Measurements from ENCODE around the gene IMMP2L. TPM values are rescaled to one million over a fixed set of nuclear protein-coding genes. Genes with fewer than 3 reads are reported as not detected.

The IMMP2L gene
- total RNA-seq, 2 donors from 2014 or later = 21.7 to 27.5 TPM

- peaks cover 0 to 2% of the 10 kb centered on the region in 2 donors for H3K9me3 Mint-ChIP-seq
- peaks cover 46% of the 10 kb centered on the region for H3K4me1 Mint-ChIP-seq (ENCODE audit: low read depth)
- ATAC-seq (replicated peaks in 1 of 2) (peak; percentile 96 to 97), DNase-seq (peak; percentile 73 to 78)
- peak overlapping the region; percentile 82 to 91 for H3K4me3 Mint-ChIP-seq
- no peaks in the 10 kb centered on the region for H3K27me3 Mint-ChIP-seq (ENCODE audit: low read depth)
- no peaks in the 10 kb centered on the region for H3K36me3 Mint-ChIP-seq (ENCODE audit: insufficient read depth in 2 of 2)
- peak overlapping the region; percentile 98 for H3K27ac Mint-ChIP-seq
Observed at GRCh38 chr7:111138193-111138569, 424.1 kb downstream of the IMMP2L start.

- Mint-ChIP-seq H3K36me3 (ENCODE audit: insufficient read depth in 2 of 2) (no peaks in the 10 kb centered on the region), H3K9me3 (peaks cover 0 to 2% of the 10 kb centered on the region in 2 donors), H3K4me1 (ENCODE audit: low read depth) (peaks cover 46% of the 10 kb centered on the region), H3K27me3 (ENCODE audit: low read depth) (no peaks in the 10 kb centered on the region), H3K27ac (peak overlapping the region; percentile 98), H3K4me3 (peak overlapping the region; percentile 82 to 91)
- ATAC-seq (replicated peaks in 1 of 2) (peak; percentile 84 to 87), DNase-seq (peak; percentile 45 to 49)
Observed at GRCh38 chr7:111137296-111138192, 424.7 kb downstream of the IMMP2L start.

GRCh38 chr7:111132833-111133232 lies 429.5 kb downstream of the IMMP2L start:
- no peak for DNase-seq
- H3K4me3 Mint-ChIP-seq = no peak overlapping the region

GRCh38 chr7:111129435-111129834 lies 432.9 kb downstream of the IMMP2L start:
- DNase-seq (no peak), ATAC-seq (replicated peaks in 1 of 2) (no peak)
- Mint-ChIP-seq H3K36me3 (ENCODE audit: insufficient read depth in 2 of 2) (peaks cover 0 to 3% of the 10 kb centered on the region in 2 donors), H3K27me3 (ENCODE audit: low read depth) (no peaks in the 10 kb centered on the region), H3K4me3 (no peak overlapping the region), H3K4me1 (ENCODE audit: low read depth) (no peaks in the 10 kb centered on the region), H3K27ac (no peak overlapping the region), H3K9me3 (no peaks in the 10 kb centered on the region)

More at GRCh38 chr7:111132833-111133232, 429.5 kb downstream of the IMMP2L start:
- H3K36me3 Mint-ChIP-seq (ENCODE audit: insufficient read depth in 2 of 2) = no peaks in the 10 kb centered on the region
- no peaks in the 10 kb centered on the region for H3K27me3 Mint-ChIP-seq (ENCODE audit: low read depth)
- no peak overlapping the region for H3K27ac Mint-ChIP-seq
- no peak for ATAC-seq (replicated peaks in 1 of 2)
- no peaks in the 10 kb centered on the region for H3K9me3 Mint-ChIP-seq
- peaks cover 15% of the 10 kb centered on the region for H3K4me1 Mint-ChIP-seq (ENCODE audit: low read depth)

- Mint-ChIP-seq H3K27me3 (ENCODE audit: low read depth) (no peaks in the 10 kb centered on the region), H3K36me3 (ENCODE audit: insufficient read depth in 2 of 2) (peaks cover 0 to 15% of the 10 kb centered on the region in 2 donors), H3K4me3 (no peak overlapping the region), H3K4me1 (ENCODE audit: low read depth) (no peaks in the 10 kb centered on the region), H3K27ac (no peak overlapping the region), H3K9me3 (no peaks in the 10 kb centered on the region)
- ATAC-seq (replicated peaks in 1 of 2) (no peak), DNase-seq (no peak)
Observed at GRCh38 chr7:111126987-111127386, 435.3 kb downstream of the IMMP2L start.

GRCh38 chr7:111115966-111116365 lies 446.3 kb downstream of the IMMP2L start:
- peaks cover 4 to 29% of the 10 kb centered on the region in 2 donors for H3K36me3 Mint-ChIP-seq (ENCODE audit: insufficient read depth in 2 of 2)
- no peaks in the 10 kb centered on the region for H3K27me3 Mint-ChIP-seq (ENCODE audit: low read depth)
- ATAC-seq (replicated peaks in 1 of 2) (no peak), DNase-seq (no peak)
- H3K4me1 Mint-ChIP-seq (ENCODE audit: low read depth) = peaks cover 36% of the 10 kb centered on the region
- no peak overlapping the region for H3K4me3 Mint-ChIP-seq
- peak overlapping the region; percentile 46 for H3K27ac Mint-ChIP-seq
- H3K9me3 Mint-ChIP-seq = peaks cover 0 to 3% of the 10 kb centered on the region in 2 donors

GRCh38 chr7:111113263-111114017 lies 448.9 kb downstream of the IMMP2L start:
- Mint-ChIP-seq H3K27ac (peak overlapping the region; percentile 96), H3K9me3 (no peaks in the 10 kb centered on the region), H3K36me3 (ENCODE audit: insufficient read depth in 2 of 2) (peaks cover 1 to 25% of the 10 kb centered on the region in 2 donors), H3K4me3 (peak overlapping the region; percentile 57 to 64), H3K4me1 (ENCODE audit: low read depth) (peaks cover 45% of the 10 kb centered on the region), H3K27me3 (ENCODE audit: low read depth) (no peaks in the 10 kb centered on the region)
- ATAC-seq (replicated peaks in 1 of 2) = peak; percentile 82 to 90
- no peak for DNase-seq

GRCh38 chr7:111112439-111112838 lies 449.9 kb downstream of the IMMP2L start:
- Mint-ChIP-seq H3K4me3 (peak overlapping the region in 1 of 2 donors; percentile 43), H3K4me1 (ENCODE audit: low read depth) (peaks cover 51% of the 10 kb centered on the region), H3K27ac (peak overlapping the region; percentile 96), H3K27me3 (ENCODE audit: low read depth) (no peaks in the 10 kb centered on the region), H3K9me3 (no peaks in the 10 kb centered on the region), H3K36me3 (ENCODE audit: insufficient read depth in 2 of 2) (peaks cover 1 to 22% of the 10 kb centered on the region in 2 donors)
- ATAC-seq (replicated peaks in 1 of 2) (no peak), DNase-seq (no peak)

- ATAC-seq (replicated peaks in 1 of 2) (no peak), DNase-seq (no peak)
- Mint-ChIP-seq H3K4me1 (ENCODE audit: low read depth) (peaks cover 61% of the 10 kb centered on the region), H3K27ac (no peak overlapping the region), H3K9me3 (no peaks in the 10 kb centered on the region), H3K27me3 (ENCODE audit: low read depth) (no peaks in the 10 kb centered on the region), H3K36me3 (ENCODE audit: insufficient read depth in 2 of 2) (peaks cover 3 to 30% of the 10 kb centered on the region in 2 donors), H3K4me3 (no peak overlapping the region)
Observed at GRCh38 chr7:111108496-111108895, 453.8 kb downstream of the IMMP2L start.

- Mint-ChIP-seq H3K9me3 (no peaks in the 10 kb centered on the region), H3K4me3 (peak overlapping the region in 1 of 2 donors; percentile 25), H3K36me3 (ENCODE audit: insufficient read depth in 2 of 2) (peaks cover 3 to 33% of the 10 kb centered on the region in 2 donors), H3K27ac (no peak overlapping the region), H3K4me1 (ENCODE audit: low read depth) (peaks cover 61% of the 10 kb centered on the region), H3K27me3 (ENCODE audit: low read depth) (no peaks in the 10 kb centered on the region)
- DNase-seq (no peak), ATAC-seq (replicated peaks in 1 of 2) (no peak)
Observed at GRCh38 chr7:111108000-111108399, 454.3 kb downstream of the IMMP2L start.

GRCh38 chr7:111107579-111107978 lies 454.7 kb downstream of the IMMP2L start:
- Mint-ChIP-seq H3K9me3 (no peaks in the 10 kb centered on the region), H3K4me3 (no peak overlapping the region), H3K4me1 (ENCODE audit: low read depth) (peaks cover 57% of the 10 kb centered on the region), H3K36me3 (ENCODE audit: insufficient read depth in 2 of 2) (peaks cover 3 to 31% of the 10 kb centered on the region in 2 donors), H3K27me3 (ENCODE audit: low read depth) (no peaks in the 10 kb centered on the region), H3K27ac (no peak overlapping the region)
- ATAC-seq (replicated peaks in 1 of 2) (no peak), DNase-seq (no peak)

- H3K36me3 Mint-ChIP-seq (ENCODE audit: insufficient read depth in 2 of 2) = peaks cover 2 to 38% of the 10 kb centered on the region in 2 donors
- no peaks in the 10 kb centered on the region for H3K27me3 Mint-ChIP-seq (ENCODE audit: low read depth)
- no peaks in the 10 kb centered on the region for H3K9me3 Mint-ChIP-seq
- peaks cover 68% of the 10 kb centered on the region for H3K4me1 Mint-ChIP-seq (ENCODE audit: low read depth)
- no peak overlapping the region for H3K27ac Mint-ChIP-seq
- ATAC-seq (replicated peaks in 1 of 2) = no peak
- no peak for DNase-seq
- H3K4me3 Mint-ChIP-seq = no peak overlapping the region
Observed at GRCh38 chr7:111105269-111105668, 457.0 kb downstream of the IMMP2L start.

GRCh38 chr7:111104710-111105109 lies 457.6 kb downstream of the IMMP2L start:
- no peaks in the 10 kb centered on the region for H3K9me3 Mint-ChIP-seq
- H3K27ac Mint-ChIP-seq = peak overlapping the region; percentile 85
- no peaks in the 10 kb centered on the region for H3K27me3 Mint-ChIP-seq (ENCODE audit: low read depth)
- H3K4me1 Mint-ChIP-seq (ENCODE audit: low read depth) = peaks cover 68% of the 10 kb centered on the region
- peaks cover 2 to 40% of the 10 kb centered on the region in 2 donors for H3K36me3 Mint-ChIP-seq (ENCODE audit: insufficient read depth in 2 of 2)
- H3K4me3 Mint-ChIP-seq = peak overlapping the region in 1 of 2 donors; percentile 73
- DNase-seq (no peak), ATAC-seq (replicated peaks in 1 of 2) (no peak)

All from activated T-cell treated with anti-CD3 and anti-CD28 coated beads, Interleukin-2, amount 50 U/mL, for 72 hours (primary cell).